HG03108 (cell line): ENCODE measurements around the gene SMTN.
"Not testable (repeated sequence)": the region's sequence is repeated elsewhere in the genome, so short reads cannot be mapped to it uniquely, and the experiment has no call there.

Experiments used
- ATAC-seq: cut with Tn5 transposase; IDR thresholded peaks from one replicate; pipeline ENCODE4 v1.9.1; 2021; ENCODE audit warnings: moderate library complexity; ENCODE audit not compliant: unreplicated experiment

The SMTN gene

DNA sequence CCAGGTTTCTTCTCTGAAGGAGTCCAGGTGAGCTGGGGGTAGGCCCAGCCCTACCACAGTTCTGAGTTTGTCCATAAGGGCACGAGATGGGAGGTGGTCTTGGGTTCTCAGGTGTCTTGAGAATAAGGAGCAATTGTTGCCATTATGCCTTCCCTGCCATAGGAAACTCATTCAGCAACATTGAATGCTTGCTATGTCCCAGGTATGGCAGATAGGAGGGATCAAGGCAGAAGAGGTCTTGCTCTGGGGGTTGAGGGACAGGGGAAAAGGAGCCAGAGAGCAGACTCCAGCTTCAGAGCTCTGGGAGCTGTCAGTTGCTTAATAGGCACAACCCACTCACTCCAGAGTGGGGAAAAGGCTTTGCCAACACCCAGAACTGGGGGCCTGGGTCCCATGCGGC is 22.0 kb downstream of the SMTN start:
- ATAC-seq, result no peak

GRCh38 chr22:31103899-31104694 is 23.0 kb downstream of the SMTN start:
- no peak for ATAC-seq

DNA sequence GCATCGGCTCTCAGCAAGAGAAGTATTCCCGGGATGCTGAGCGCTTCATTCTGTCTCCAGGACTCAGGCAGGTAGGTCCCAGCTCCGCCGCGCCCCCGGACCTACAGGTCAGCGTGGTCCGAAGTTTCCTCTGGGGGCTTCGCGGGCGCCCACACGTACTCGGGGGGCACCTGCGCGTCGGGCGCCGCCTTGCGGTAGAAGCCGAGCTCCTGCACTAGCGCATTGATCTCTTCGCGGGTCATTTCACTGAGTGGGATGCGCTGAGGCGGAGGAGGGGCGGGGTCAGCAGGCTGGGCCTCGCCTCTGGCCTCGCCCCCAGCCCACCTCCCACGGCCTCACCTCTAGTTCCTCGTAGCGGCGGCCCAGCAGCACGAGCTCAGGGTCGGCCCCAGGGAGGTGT is 23.8 kb downstream of the SMTN start:
- no peak for ATAC-seq

GRCh38 chr22:31105282-31105929 is 24.3 kb downstream of the SMTN start:
- ATAC-seq, result no peak

- no peak for ATAC-seq
These were observed 25.0 kb downstream of the SMTN start for GRCh38 chr22:31106001-31106571.

DNA sequence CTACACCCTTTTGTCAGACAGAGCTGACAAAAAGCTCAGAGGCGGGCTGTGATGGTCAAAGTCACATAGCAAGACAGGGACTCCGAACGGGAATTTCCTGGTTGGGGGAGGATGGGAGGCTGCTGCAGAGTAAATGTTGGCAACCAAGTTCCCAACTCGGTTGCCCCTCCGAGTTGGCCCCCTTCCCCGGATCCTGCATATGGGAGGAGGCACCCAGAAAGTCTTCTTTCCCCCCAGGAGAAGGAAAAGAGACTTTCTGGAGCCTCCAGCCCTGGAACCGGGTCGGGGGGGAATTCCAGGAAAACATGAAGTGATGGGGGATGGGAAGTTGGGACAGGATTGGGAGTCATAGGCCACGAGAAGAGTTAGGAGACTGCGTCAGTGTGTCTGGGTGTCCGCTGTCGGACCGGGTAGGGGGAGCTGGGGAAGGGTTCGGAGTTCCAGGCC is 25.6 kb downstream of the SMTN start:
- no peak for ATAC-seq

DNA sequence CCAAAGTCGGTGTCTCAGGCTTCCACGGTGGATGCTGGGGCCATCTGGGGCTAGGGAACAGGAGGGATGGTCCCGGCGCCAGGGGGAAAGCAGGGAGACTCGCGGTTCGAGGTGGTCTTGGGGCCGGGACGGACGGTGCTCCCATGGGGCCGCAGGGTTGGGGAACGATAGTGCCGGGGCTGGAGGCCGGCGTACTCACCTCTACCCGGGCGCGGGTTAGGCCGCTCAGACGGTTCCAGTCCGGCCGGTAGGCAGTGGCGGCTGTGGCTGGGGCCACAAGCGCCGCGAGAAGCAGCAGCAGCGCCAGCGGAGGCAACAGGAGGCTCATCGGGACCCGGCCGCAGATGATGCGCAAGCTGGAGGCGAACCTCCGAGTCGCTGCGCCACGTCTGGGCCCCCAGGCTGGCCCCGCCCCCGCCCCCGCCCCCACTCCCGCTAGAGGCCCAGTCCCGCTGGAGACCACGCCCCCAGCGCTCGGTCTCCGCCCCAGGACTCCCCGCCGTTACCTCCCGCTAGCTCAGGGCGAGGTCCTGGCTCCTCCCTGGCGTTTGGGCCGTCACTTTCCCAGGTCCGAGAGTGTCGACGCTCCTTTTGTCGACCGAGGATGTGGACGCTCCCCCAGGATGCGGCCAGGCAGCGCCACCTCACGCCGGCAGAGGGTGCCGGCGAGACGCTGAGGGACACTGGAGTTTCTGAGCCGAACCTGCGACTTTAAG is 26.2 kb downstream of the SMTN start, which contains the start of gene SELENOM:
Gene SELENOM (minus strand): TSS at position 391 of the 716 bp plus-strand sequence. CDS start 63 bp downstream, at position 328.
- peak; percentile 88 for ATAC-seq

- ATAC-seq, result peak; percentile 7
These were observed 26.7 kb downstream of the SMTN start for GRCh38 chr22:31107894-31108218.

- not testable (repeated sequence) for ATAC-seq
These were observed 31.5 kb downstream of the SMTN start for GRCh38 chr22:31112547-31113091.

DNA sequence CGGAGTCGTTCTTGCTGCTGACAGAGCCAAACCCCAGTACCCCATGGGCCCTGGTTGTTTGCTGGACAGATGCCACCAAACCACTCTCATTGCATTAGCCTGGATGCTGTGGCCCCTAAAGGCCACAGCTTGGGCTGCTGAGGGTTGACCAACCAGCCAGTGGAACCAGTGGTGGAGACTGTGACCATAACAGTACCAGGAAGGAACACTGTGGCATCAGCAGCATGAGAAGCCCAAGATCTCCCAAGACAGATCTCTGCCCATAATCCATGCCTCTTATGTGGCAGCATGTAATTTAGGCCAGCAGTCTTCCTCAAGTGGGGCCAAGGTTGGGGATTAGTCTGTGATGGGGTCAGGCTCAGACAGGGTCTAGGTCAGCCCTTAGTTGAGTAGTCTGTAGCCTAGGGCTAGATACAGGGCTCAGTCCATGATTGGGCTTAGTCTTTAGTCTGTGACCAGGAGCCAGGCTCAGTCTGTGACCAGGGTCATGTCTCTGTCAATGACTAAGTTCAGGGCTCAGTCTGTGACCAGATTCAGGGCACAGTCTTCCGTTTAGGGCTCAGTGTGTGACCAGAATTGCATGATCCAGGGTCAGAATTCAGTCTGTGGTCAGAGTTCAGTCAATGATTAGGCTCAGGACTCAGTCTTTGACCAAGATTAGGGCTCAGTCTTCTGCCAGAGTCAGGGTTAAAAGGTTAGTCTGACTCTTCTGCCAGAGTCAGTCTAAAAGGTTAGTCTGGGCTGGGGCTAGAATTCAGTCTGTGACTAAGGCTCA is 37.1 kb downstream of the SMTN start:
- ATAC-seq, result no peak

- no peak for ATAC-seq
These were observed 38.1 kb downstream of the SMTN start for GRCh38 chr22:31119026-31119717.

DNA sequence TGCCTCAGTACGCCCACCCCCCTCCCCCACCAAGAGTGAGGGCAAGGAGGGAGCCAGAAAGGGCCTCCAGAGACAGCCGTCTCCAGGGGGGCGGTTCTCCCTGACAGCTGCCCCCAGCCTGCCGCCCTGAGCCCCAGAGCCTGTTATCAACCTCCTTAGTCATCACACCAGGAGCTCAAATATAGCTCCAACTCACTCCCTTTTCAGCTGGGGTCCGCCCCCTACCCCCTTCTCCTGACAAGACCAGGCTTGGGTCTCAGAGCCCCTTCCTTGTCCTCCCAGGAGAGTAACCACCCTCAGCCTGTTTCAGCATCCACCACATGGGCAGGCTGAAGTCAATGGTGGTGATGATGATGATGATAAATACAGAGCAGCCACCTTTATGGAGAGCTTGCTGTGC is 39.1 kb downstream of the SMTN start:
- no peak for ATAC-seq

DNA sequence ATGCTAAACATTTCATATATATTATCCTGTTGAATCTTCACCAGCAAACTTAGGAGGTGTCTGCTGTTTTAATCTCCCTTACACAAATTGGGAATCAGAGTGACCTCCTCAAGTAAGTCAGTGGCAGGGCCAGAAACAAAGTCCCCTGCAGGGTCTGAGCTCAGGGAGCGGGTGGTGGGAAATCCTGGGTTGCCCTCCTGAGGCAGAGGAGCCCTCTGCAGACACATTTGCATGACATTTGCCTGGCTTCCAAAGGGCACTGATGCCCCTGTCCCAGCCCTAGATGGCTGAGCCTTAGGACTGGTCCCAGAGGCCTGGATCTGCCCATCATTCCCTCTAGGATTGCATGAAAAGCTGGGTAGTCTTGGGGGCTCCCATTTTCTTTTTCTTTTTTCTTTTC is 39.5 kb downstream of the SMTN start:
- ATAC-seq, result no peak

- no peak for ATAC-seq
These were observed 40.3 kb downstream of the SMTN start for GRCh38 chr22:31121403-31121802.

- no peak for ATAC-seq
These were observed 41.0 kb downstream of the SMTN start for GRCh38 chr22:31122196-31122531.

DNA sequence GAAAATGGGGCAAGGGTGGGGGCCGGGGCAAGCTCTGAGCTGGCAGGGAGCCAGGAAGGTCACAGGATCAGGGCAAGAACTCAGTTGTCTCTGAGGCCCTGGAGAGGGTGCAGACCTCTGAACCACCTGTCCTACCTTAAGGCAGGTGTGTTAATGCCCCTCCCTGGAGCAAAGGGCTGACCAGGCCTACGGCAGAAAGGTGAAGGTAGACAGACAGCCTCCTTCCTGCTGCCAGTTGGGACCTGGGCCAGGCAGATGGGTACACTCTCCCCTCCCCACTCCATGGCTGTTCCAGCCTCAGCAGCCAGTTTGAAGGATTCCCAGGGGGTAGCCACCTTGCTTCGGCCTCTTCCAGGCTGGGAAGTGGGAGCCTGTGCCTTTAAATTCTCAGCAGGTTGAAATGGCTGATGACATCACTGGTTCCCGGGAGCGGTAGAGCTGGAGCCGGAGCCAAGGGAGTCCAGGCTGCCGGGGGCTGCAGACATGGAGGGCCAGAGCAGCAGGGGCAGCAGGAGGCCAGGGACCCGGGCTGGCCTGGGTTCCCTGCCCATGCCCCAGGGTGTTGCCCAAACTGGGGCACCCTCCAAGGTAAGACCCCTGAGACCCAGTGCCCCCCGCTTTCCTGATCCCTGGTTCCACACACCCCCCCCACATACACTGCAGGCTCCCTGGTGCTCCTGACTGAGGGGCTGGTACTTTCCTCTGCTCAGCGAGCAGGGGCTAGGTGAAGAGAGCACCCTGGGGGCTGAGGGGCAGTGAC is 41.6 kb downstream of the SMTN start, which contains the start of gene INPP5J:
Gene INPP5J (plus strand): TSS at position 435 of the 760 bp plus-strand sequence. CDS start 49 bp downstream, at position 484.
- no peak for ATAC-seq

DNA sequence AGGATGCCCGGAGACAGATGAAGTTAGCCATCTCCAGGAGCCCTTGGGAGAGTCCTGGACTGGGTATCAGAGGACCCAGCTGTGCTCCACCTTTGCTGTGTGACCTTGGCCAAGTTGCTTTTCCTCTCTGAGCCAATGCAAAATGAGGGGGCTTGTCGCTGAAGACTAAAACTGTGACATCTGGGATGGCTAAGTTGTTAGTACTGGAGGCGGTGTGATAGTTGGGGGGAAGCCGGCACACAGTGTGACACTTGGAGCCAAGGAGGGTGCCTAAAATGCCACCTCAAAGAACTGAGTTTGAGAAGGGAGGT is 42.1 kb downstream of the SMTN start:
- ATAC-seq, result no peak

- ATAC-seq, result no peak
These were observed 43.2 kb downstream of the SMTN start for GRCh38 chr22:31124290-31124689.

GRCh38 chr22:31124811-31125465 is 43.8 kb downstream of the SMTN start:
- ATAC-seq, result no peak
